Mesenchymal stem cell (in vitro differentiated cells and primary cell): ENCODE measurements around the gene GRAMD1B. TPM values are rescaled to one million over a fixed set of nuclear protein-coding genes. Genes with fewer than 3 reads are reported as not detected.

Source experiments
- DNase-seq: peaks from one replicate; pipeline ENCODE4 v3.0.0-alpha.2; 2013
- H2AFZ ChIP-seq: one replicate; pipeline ENCODE4 v1.6.1; 2013; ENCODE audit warnings: low read depth, mild to moderate bottlenecking, control low read depth, inconsistent platforms, low read length, moderate library complexity
- H2AK5ac ChIP-seq: 2 replicates; pipeline ENCODE4 v1.6.1; 2013; ENCODE audit warnings: low read length, moderate library complexity, mild to moderate bottlenecking, inconsistent platforms; ENCODE audit not compliant: severe bottlenecking
- H2BK120ac ChIP-seq: one replicate; pipeline ENCODE4 v1.6.1; 2013; ENCODE audit warnings: low read depth, mild to moderate bottlenecking, inconsistent platforms, low read length, moderate library complexity
- H2BK12ac ChIP-seq, 2 experiments: one replicate each; pipeline ENCODE4 v1.6.1; 2013; ENCODE audit warnings: inconsistent platforms in 2 of 2, low read length in 2 of 2, mild to moderate bottlenecking in 2 of 2, moderate library complexity in 2 of 2, control low read depth in 1 of 2
- H2BK15ac ChIP-seq: one replicate; pipeline ENCODE4 v1.6.1; 2013; ENCODE audit warnings: mild to moderate bottlenecking, low read depth, inconsistent platforms; ENCODE audit not compliant: poor library complexity, severe bottlenecking
- H2BK5ac ChIP-seq: 2 replicates; pipeline ENCODE4 v1.6.1; 2013; ENCODE audit warnings: low read depth, mild to moderate bottlenecking, low read length, control low read depth, inconsistent platforms; ENCODE audit not compliant: poor library complexity, severe bottlenecking
- H3K14ac ChIP-seq, 2 experiments: one replicate each; pipeline ENCODE4 v1.6.1; 2013; ENCODE audit warnings: inconsistent platforms in 2 of 2, low read length in 2 of 2, control low read depth in 1 of 2, mild to moderate bottlenecking in 1 of 2, moderate library complexity in 1 of 2
- H3K18ac ChIP-seq, 2 experiments: one replicate each; pipeline ENCODE4 v1.6.1; 2013; ENCODE audit warnings: inconsistent platforms in 2 of 2, low read length in 2 of 2, control low read depth in 1 of 2, low read depth in 1 of 2, mild to moderate bottlenecking in 1 of 2
- H3K23ac ChIP-seq, 2 experiments: one replicate each; pipeline ENCODE4 v1.6.1; 2013; ENCODE audit warnings: inconsistent platforms in 2 of 2, low read length in 2 of 2, mild to moderate bottlenecking in 2 of 2, moderate library complexity in 2 of 2, control low read depth in 1 of 2
- H3K27ac ChIP-seq: 2 replicates; pipeline ENCODE4 v1.5.1; 2013; ENCODE audit warnings: mild to moderate bottlenecking, moderate library complexity, low read length, control low read depth, inconsistent platforms; ENCODE audit not compliant: poor library complexity, severe bottlenecking
- H3K27me3 ChIP-seq, 2 experiments: 2 replicates each; pipeline versions ENCODE4 v1.6.1 to v1.7.0; 2013; ENCODE audit warnings: low read length in 2 of 2, mild to moderate bottlenecking in 2 of 2, moderate library complexity in 2 of 2, control low read depth in 1 of 2, inconsistent platforms in 1 of 2; ENCODE audit not compliant: control insufficient read depth in 1 of 2, insufficient read depth in 1 of 2
- H3K36me3 ChIP-seq, 2 experiments: 2 replicates each; pipeline versions ENCODE4 v1.6.1 to v1.7.0; 2013; ENCODE audit warnings: low read length in 2 of 2, control low read depth in 1 of 2, inconsistent platforms in 1 of 2, low read depth in 1 of 2, mild to moderate bottlenecking in 1 of 2; ENCODE audit not compliant: insufficient read depth in 2 of 2, control insufficient read depth in 1 of 2
- H3K4ac ChIP-seq, 2 experiments: one replicate each; pipeline ENCODE4 v1.6.1; 2013; ENCODE audit warnings: inconsistent platforms in 2 of 2, low read length in 2 of 2, mild to moderate bottlenecking in 2 of 2, moderate library complexity in 2 of 2, control low read depth in 1 of 2, low read depth in 1 of 2
- H3K4me1 ChIP-seq: 2 replicates; pipeline ENCODE4 v1.6.1; 2013; ENCODE audit warnings: low read depth, low read length, control low read depth; ENCODE audit not compliant: control insufficient read depth, insufficient read depth
- H3K4me2 ChIP-seq: 2 replicates; pipeline ENCODE4 v1.6.1; 2013; ENCODE audit warnings: low read length, mild to moderate bottlenecking, inconsistent platforms; ENCODE audit not compliant: poor library complexity, severe bottlenecking
- H3K4me3 ChIP-seq, 2 experiments: 2 replicates each; pipeline versions ENCODE4 v1.5.1 to v1.7.0; 2013; ENCODE audit warnings: low read length in 2 of 2, mild to moderate bottlenecking in 2 of 2, control low read depth in 1 of 2, low read depth in 1 of 2; ENCODE audit not compliant: insufficient read depth in 1 of 2
- H3K79me1 ChIP-seq: replicated peaks from 2 replicates; pipeline ENCODE4 v1.6.1; 2013; ENCODE audit warnings: mild to moderate bottlenecking, control low read depth, low read length, inconsistent platforms; ENCODE audit not compliant: poor library complexity, severe bottlenecking
- H3K9ac ChIP-seq: 2 replicates; pipeline ENCODE4 v1.7.0; 2013; ENCODE audit warnings: mild to moderate bottlenecking, low read length, moderate library complexity
- H3K9me3 ChIP-seq: 2 replicates; pipeline ENCODE4 v1.7.0; 2013; ENCODE audit warnings: mild to moderate bottlenecking, low read length; ENCODE audit not compliant: control insufficient read depth
- H4K8ac ChIP-seq: one replicate; pipeline ENCODE4 v1.6.1; 2013; ENCODE audit warnings: inconsistent platforms, mild to moderate bottlenecking, low read length, moderate library complexity
- H4K91ac ChIP-seq: one replicate; pipeline ENCODE4 v1.6.1; 2013; ENCODE audit warnings: mild to moderate bottlenecking, low read length, inconsistent platforms
- WGBS: methylation state at CpG from one replicate; pipeline ENCODE4 v1.1.7; 2013; ENCODE audit warnings: mixed read lengths; 5-methylcytosine and 5-hydroxymethylcytosine counted together
- polyA plus RNA-seq, 2 experiments: library from polyadenylated mRNA; stranded (reverse); fragments of 200-250 nt; gene quantifications; one replicate each; pipeline ENCODE4 v1.2.3, GENCODE V29; 2013

GRAMD1B gene
- 1.1 TPM for polyA plus RNA-seq (2013, experiment 1 of 2)
- 0.97 TPM for polyA plus RNA-seq (2013, experiment 2 of 2)

DNA sequence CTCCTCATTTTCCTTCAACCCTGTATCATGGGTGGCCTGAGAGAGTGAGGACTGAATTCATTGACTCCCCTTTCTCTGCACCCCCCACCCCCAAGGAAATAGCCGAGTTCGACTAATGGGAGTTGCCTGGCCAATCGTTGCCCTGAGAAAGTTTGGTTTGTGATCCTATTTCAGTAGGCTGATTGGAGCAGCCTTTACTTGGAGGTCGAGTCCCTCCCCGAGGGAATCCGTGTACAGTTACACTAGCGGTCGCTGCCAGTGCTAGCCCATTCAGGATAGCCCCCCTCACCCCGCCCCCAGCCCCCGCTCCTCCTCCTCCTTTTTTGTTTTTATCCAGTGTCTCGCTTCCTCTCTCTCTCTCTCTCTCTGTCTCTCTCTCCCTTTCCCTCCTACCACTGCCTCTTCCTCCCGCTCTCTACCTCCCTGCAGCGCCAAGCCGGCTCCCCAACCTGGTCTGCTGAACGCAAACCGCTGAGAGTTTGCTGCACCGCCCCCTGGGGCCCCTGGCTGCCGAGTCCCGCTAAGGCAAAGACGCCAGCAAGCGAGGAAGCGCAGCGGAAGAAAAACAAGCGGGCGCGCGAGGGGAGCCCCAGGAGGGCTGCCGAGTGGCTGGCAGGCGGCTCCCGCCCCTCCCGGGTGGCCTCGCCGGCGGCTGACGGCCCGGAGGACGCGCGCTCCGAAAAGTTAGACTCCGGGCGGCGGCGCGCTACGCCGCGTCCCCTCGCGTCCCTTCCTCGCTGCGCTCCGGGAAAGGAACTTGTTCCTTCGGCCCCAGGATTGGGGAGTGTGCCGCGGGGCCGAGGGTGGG, at the start of gene GRAMD1B:
Gene GRAMD1B, plus strand, starts transcription at position 357 of the 808 bp plus-strand sequence. CDS start 524 bp downstream, outside the sequence.
- Histone ChIP-seq H2BK15ac (no peak within 1 kb of the TSS), H3K4me2 (peak within 1 kb of the TSS; percentile 92)
- under 1% methylated on average over 57 of the region's 57 CpGs for WGBS

DNA sequence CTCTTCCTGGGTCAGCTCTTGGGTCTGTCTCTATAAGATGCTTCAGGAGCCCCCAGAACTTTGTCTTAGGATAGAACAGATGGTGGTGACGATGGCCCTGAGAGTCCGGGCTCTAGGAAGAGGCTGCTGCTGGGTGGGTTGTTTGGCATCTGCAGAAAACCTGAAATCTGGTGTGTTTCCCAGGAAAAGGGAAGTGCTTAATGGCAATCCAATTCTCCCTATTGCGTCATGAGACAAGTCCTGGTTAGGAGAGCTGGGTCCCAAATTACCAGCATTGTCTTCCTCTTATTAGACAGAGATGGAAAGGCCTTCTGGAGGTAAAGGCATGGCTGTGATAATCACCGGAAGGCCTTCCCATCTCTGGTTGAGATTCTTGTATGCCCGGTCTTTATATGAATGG, 48.9 kb upstream of the GRAMD1B start:
- H3K23ac ChIP-seq = no peak overlapping the region
- no peak overlapping the region for H3K9ac ChIP-seq
- H4K91ac ChIP-seq = no peak overlapping the region
- no peaks in the 10 kb centered on the region for H3K79me1 ChIP-seq
- no peak overlapping the region for H2AK5ac ChIP-seq
- 83% methylated on average over 5 of the region's 5 CpGs for WGBS
- H3K4ac ChIP-seq = no peak overlapping the region
- no peak overlapping the region for H2AFZ ChIP-seq
- H3K27ac ChIP-seq = no peak overlapping the region
- no peak overlapping the region for H2BK120ac ChIP-seq
- no peak overlapping the region for H4K8ac ChIP-seq
- no peaks in the 10 kb centered on the region for H3K36me3 ChIP-seq
- no peaks in the 10 kb centered on the region for H3K9me3 ChIP-seq
- H3K14ac ChIP-seq = no peak overlapping the region
- peaks cover 36 to 70% of the 10 kb centered on the region in 2 experiments for H3K27me3 ChIP-seq
- H3K4me3 ChIP-seq = no peak overlapping the region
- H3K4me1 ChIP-seq = no peaks in the 10 kb centered on the region
- H3K18ac ChIP-seq = no peak overlapping the region
- H2BK15ac ChIP-seq = no peak overlapping the region
- no peak overlapping the region for H3K4me2 ChIP-seq
- no peak overlapping the region for H2BK5ac ChIP-seq
- DNase-seq = no peak
- no peak overlapping the region for H2BK12ac ChIP-seq

More for the DNA sequence above, at the start of gene GRAMD1B:
- Histone ChIP-seq H3K79me1 (no peaks in the 10 kb centered on the region), H3K23ac (peak within 1 kb of the TSS in 1 of 2 experiments; percentile 23), H2BK5ac (no peak within 1 kb of the TSS), H2AK5ac (no peak within 1 kb of the TSS), H3K4ac (no peak within 1 kb of the TSS), H4K8ac (peak within 1 kb of the TSS; percentile 76), H3K4me3 (peak within 1 kb of the TSS; percentile 65 to 91), H3K36me3 (no peaks in the 10 kb centered on the region), H4K91ac (no peak within 1 kb of the TSS), H3K27ac (no peak within 1 kb of the TSS), H3K9me3 (no peaks in the 10 kb centered on the region), H3K27me3 (peaks cover 13 to 39% of the 10 kb centered on the region in 2 experiments), H3K4me1 (peaks cover 15% of the 10 kb centered on the region), H3K9ac (peak within 1 kb of the TSS; percentile 84), H3K14ac (peak within 1 kb of the TSS in 1 of 2 experiments; percentile 18), H2BK120ac (no peak within 1 kb of the TSS), H3K18ac (peak within 1 kb of the TSS in 1 of 2 experiments; percentile 18), H2AFZ (peak within 1 kb of the TSS; percentile 93), H2BK12ac (no peak within 1 kb of the TSS)
- peak; percentile 53 for DNase-seq

DNA sequence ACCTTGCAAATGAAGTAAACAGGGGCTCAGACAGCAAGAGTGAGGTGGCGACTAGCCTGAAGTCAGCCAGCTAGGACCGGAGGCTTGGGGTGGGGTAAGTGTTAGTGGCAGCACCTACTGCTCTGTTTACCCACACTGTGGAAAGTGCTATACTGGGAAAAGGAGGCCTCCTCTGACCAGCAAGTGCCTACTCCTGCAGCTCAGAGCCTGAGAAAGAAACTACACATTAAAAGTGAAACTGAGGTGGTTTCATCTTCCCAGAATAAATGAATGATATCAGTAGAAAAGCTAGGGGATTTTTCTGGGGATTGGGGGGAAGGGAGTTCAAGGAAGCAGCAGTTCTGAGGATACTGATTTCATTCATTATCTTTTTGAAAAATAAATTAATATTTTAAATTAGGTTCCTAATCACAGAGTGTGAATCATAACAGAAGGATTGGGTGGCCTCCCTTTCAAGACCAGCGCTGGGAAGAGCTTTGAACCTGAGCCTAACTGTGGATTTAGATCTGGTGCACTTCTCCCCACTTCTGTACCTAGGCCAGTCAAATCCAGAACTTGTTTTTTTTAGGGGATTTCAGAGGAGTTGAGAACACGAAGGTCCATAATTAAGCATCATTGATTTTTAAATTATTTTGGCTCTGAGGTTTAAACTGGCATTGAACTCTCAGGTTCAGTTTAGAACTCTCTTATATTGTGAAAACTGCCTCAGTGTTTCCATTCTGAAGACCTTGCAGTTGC, 48.1 kb upstream of the GRAMD1B start:
- H3K4me1 ChIP-seq = no peaks in the 10 kb centered on the region

DNA sequence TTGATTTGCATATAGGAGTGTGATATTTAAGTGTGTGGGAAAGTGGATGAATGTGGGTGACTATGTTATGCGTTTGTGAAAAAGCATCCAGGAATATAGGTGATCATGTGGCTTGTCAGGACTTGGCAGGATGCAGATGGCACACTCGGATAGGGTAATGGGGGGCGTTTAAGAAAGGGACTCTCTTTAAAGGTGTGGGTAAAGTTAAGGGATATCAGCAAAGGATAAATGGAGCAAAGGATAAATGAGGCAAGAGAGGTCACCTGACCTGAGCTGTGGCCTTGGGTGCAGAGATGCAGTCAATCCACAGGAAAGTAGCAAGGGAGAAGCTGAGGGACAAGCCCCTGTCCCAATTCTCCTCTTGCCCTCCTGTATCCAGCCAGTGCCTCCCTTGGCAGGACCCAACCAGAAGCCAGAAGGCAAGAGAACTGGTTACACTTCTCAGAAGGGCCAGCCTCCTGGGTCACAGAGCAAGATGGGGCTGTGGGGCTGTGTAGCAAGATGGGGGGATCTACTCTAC, 47.5 kb upstream of the GRAMD1B start:
- no peak overlapping the region for H3K27ac ChIP-seq
- no peaks in the 10 kb centered on the region for H3K9me3 ChIP-seq
- no peak overlapping the region for H2BK120ac ChIP-seq
- no peak overlapping the region for H2AFZ ChIP-seq
- H2BK12ac ChIP-seq = no peak overlapping the region
- peak overlapping the region in 1 of 2 experiments; percentile 64 for H3K23ac ChIP-seq
- no peak overlapping the region for H2AK5ac ChIP-seq
- H4K8ac ChIP-seq = no peak overlapping the region
- no peak for DNase-seq
- no peak overlapping the region for H3K9ac ChIP-seq
- no peak overlapping the region for H3K18ac ChIP-seq
- no peak overlapping the region for H2BK15ac ChIP-seq
- H4K91ac ChIP-seq = no peak overlapping the region
- no peak overlapping the region for H3K4me2 ChIP-seq
- H3K4ac ChIP-seq = no peak overlapping the region
- H3K79me1 ChIP-seq = no peaks in the 10 kb centered on the region
- peaks cover 32 to 55% of the 10 kb centered on the region in 2 experiments for H3K27me3 ChIP-seq
- H2BK5ac ChIP-seq = no peak overlapping the region
- no peaks in the 10 kb centered on the region for H3K36me3 ChIP-seq
- no peaks in the 10 kb centered on the region for H3K4me1 ChIP-seq
- 86% methylated on average over 3 of the region's 3 CpGs for WGBS
- H3K14ac ChIP-seq = no peak overlapping the region
- no peak overlapping the region for H3K4me3 ChIP-seq

More for the DNA sequence above, 48.1 kb upstream of the GRAMD1B start:
- Histone ChIP-seq H3K9ac (no peak overlapping the region), H3K4ac (no peak overlapping the region), H3K18ac (no peak overlapping the region), H2AFZ (no peak overlapping the region), H4K91ac (no peak overlapping the region), H3K36me3 (no peaks in the 10 kb centered on the region), H3K79me1 (no peaks in the 10 kb centered on the region), H2AK5ac (no peak overlapping the region), H2BK15ac (no peak overlapping the region), H3K9me3 (no peaks in the 10 kb centered on the region), H3K23ac (no peak overlapping the region), H3K4me3 (no peak overlapping the region), H2BK120ac (no peak overlapping the region), H3K27ac (no peak overlapping the region), H3K14ac (peak overlapping the region in 1 of 2 experiments; percentile 22), H3K27me3 (peaks cover 36 to 61% of the 10 kb centered on the region in 2 experiments), H4K8ac (no peak overlapping the region), H3K4me2 (no peak overlapping the region), H2BK5ac (no peak overlapping the region), H2BK12ac (no peak overlapping the region)
- WGBS = 88% methylated on average over 4 of the region's 4 CpGs
- DNase-seq = no peak
